ENCODE data around the gene ANKZF1.

DNA sequence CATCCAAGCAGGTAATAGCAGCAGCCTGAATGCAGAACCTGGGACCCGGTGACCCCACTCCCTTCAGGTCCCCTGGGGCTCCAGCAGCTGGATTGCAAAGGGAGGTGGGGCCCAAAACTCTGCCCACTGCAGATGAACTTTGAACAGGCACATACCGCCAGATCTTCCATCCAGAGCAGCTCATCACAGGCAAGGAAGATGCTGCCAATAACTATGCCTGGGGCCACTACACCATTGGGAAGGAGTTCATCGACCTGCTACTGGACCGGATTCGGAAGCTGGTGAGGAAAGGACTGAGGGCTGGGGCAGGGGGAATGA, 40.4 kb downstream of the ANKZF1 start:
- TF ChIP-seq CTCF (IDR thresholded peaks at IDR 0.05 in 4 of 5, conservative IDR thresholded peaks at IDR 0.05 in 1 of 5) (no peak), POLR2A (IDR thresholded peaks at IDR 0.05) (no peak)
